ENCODE measurements around the gene MRPS7.

DNA sequence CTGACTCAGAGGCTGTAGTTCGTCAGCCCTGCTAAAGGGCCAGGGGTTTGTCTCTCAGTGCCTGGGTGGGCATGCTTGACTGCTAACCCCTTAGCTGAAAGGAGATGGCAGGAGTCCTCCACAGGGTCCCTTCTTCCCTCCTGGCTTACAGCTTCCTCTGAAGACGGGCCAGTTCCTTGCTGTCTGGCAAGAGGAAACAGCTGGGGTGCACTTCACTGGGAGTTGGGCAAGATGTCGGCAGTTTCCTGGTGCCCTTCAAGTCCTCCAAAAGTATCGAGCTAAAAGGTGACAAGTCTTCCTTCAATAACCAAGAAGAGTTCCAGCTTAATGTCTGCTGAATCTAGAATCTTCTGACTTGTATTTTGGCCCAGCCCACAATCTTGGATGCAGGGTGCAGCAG, 32.8 kb upstream of the MRPS7 start:
- TF ChIP-seq, protein P1, sequence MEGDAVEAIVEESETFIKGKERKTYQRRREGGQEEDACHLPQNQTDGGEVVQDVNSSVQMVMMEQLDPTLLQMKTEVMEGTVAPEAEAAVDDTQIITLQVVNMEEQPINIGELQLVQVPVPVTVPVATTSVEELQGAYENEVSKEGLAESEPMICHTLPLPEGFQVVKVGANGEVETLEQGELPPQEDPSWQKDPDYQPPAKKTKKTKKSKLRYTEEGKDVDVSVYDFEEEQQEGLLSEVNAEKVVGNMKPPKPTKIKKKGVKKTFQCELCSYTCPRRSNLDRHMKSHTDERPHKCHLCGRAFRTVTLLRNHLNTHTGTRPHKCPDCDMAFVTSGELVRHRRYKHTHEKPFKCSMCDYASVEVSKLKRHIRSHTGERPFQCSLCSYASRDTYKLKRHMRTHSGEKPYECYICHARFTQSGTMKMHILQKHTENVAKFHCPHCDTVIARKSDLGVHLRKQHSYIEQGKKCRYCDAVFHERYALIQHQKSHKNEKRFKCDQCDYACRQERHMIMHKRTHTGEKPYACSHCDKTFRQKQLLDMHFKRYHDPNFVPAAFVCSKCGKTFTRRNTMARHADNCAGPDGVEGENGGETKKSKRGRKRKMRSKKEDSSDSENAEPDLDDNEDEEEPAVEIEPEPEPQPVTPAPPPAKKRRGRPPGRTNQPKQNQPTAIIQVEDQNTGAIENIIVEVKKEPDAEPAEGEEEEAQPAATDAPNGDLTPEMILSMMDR (conservative IDR thresholded peaks at IDR 0.05; ENCODE audit: low read length), result no peak
- no peak for TF ChIP-seq EZH2phosphoT487 (IDR thresholded peaks at IDR 0.05; ENCODE audit: borderline replicate concordance, low read depth, low read length)
